HCT116 (cell line): Measurements from ENCODE around the gene ADA. TPM values are rescaled to one million over a fixed set of nuclear protein-coding genes. Genes with fewer than 3 reads are reported as not detected.

Source experiments
- ATAC-seq: fragments of 200-7000 bp; cut with Tn5 transposase; 2 replicates; pipeline ENCODE4 v1.9.1; 2020; ENCODE audit warnings: mild to moderate bottlenecking, moderate library complexity
- BruUV-seq: library from RNA; stranded (reverse); fragments of 400-500 nt; replicated peaks from 2 replicates; lab custom pipeline; 2021; lab: Mats Ljungman, UMichigan
- CTCF ChIA-PET: fragments of 300-600 bp; sonication (Branson Sonifier 250); formaldehyde crosslinking; loops from one replicate; lab custom pipeline; 2021; ENCODE audit warnings: antibody characterized with exemption; lab: Charles Lee
- POLR2A ChIA-PET: fragments of 300-600, 350-600 bp; sonication (Branson Sonifier 250); formaldehyde crosslinking; loops from one replicate; lab custom pipeline; 2021; ENCODE audit warnings: antibody characterized with exemption; lab: Charles Lee
- RAD21 ChIA-PET, 2 experiments: fragments of 300-600 bp; sonication (Branson Sonifier 250); formaldehyde crosslinking; loops; one replicate each; lab custom pipeline; 2023; ENCODE audit warnings: low total read pairs in 2 of 2; ENCODE audit not compliant: uncharacterized antibody in 2 of 2, unreplicated experiment in 2 of 2, low non-redundant PET in 1 of 2; lab: Charles Lee
- DNase-seq: peaks from one replicate; pipeline ENCODE4 v3.0.0-alpha.2; 2010; ENCODE audit warnings: low read depth, low spot score
- H2AFZ ChIP-seq: fragments of 200-600 bp; shearing (Covaris generic), sonication (generic); 2 replicates; pipeline ENCODE4 v1.6.1; 2017; ENCODE audit warnings: low read depth, mixed run types, mixed read lengths, antibody characterized with exemption, low read length; ENCODE audit not compliant: poor library complexity, severe bottlenecking
- H3K27ac ChIP-seq: 2 replicates; pipeline ENCODE4 v1.5.1; 2012; ENCODE audit warnings: low read depth, low read length
- H3K27me3 ChIP-seq: fragments of 200-600 bp; sonication (generic); 2 replicates; pipeline ENCODE4 v1.6.1; 2016; ENCODE audit warnings: mixed run types, low read length, mixed read lengths; ENCODE audit not compliant: insufficient read depth
- H3K36me3 ChIP-seq, 2 experiments: fragments of 200-500 bp in 1 of 2; fragments of 200-600 bp in 1 of 2; sonication (Bioruptor generic) in 1 of 2; sonication (generic) in 1 of 2; 2 replicates each; pipeline versions ENCODE4 v1.5.1 to v1.6.1; 2014 to 2016; ENCODE audit warnings: low read length in 2 of 2, inconsistent platforms in 1 of 2, mixed read lengths in 1 of 2, mixed run types in 1 of 2; ENCODE audit not compliant: insufficient read depth in 2 of 2, control insufficient read depth in 1 of 2
- H3K4me1 ChIP-seq, 2 experiments: fragments of 200-600 bp in 1 of 2; sonication (generic) in 1 of 2; 2 replicates each; pipeline versions ENCODE4 v1.5.1 to v1.6.1; 2012 to 2017; ENCODE audit warnings: low read length in 2 of 2, inconsistent platforms in 1 of 2, mild to moderate bottlenecking in 1 of 2, mixed read lengths in 1 of 2, mixed run types in 1 of 2, moderate library complexity in 1 of 2; ENCODE audit not compliant: insufficient read depth in 2 of 2, control insufficient read depth in 1 of 2
- H3K4me2 ChIP-seq: fragments of 200-600 bp; sonication (generic); 2 replicates; pipeline ENCODE4 v1.6.1; 2017; ENCODE audit warnings: mixed run types, low read length, mixed read lengths
- H3K4me3 ChIP-seq, 2 experiments: fragments of 200-600 bp in 1 of 2; sonication (generic) in 1 of 2; replicated peaks in 1 of 2; 2 replicates each; pipeline ENCODE4 v1.5.1; 2011 to 2016; ENCODE audit warnings: low read length in 2 of 2, control low read depth in 1 of 2, low read depth in 1 of 2, mild to moderate bottlenecking in 1 of 2, mixed read lengths in 1 of 2, mixed run types in 1 of 2
- H3K79me2 ChIP-seq: fragments of 200-600 bp; sonication (generic); 2 replicates; pipeline ENCODE4 v1.6.1; 2017; ENCODE audit warnings: mild to moderate bottlenecking, mixed run types, low read length, moderate library complexity, mixed read lengths; ENCODE audit not compliant: insufficient read depth
- H3K9ac ChIP-seq: fragments of 200-600 bp; sonication (generic); 2 replicates; pipeline ENCODE4 v1.6.1; 2016; ENCODE audit warnings: low read length, mixed read lengths
- H3K9me2 ChIP-seq: fragments of 200-600 bp; sonication (generic), shearing (Covaris generic); 2 replicates; pipeline ENCODE4 v1.6.1; 2017; ENCODE audit warnings: mixed run types, mild to moderate bottlenecking, moderate library complexity; ENCODE audit not compliant: insufficient read depth
- H3K9me3 ChIP-seq, 2 experiments: fragments of 200-500 bp in 1 of 2; fragments of 200-600 bp in 1 of 2; sonication (Bioruptor generic) in 1 of 2; sonication (generic) in 1 of 2; 2 replicates each; pipeline ENCODE4 v1.6.1; 2014 to 2017; ENCODE audit warnings: low read length in 2 of 2, mixed read lengths in 2 of 2, inconsistent platforms in 1 of 2, low read depth in 1 of 2, mild to moderate bottlenecking in 1 of 2, mixed run types in 1 of 2, moderate library complexity in 1 of 2; ENCODE audit not compliant: control insufficient read depth in 1 of 2, insufficient read depth in 1 of 2
- H4K20me1 ChIP-seq: fragments of 200-600 bp; sonication (generic), shearing (Covaris generic); 2 replicates; pipeline ENCODE4 v1.6.1; 2017; ENCODE audit warnings: mixed run types, mild to moderate bottlenecking, moderate library complexity; ENCODE audit not compliant: insufficient read depth
- EZH2 ChIP-seq: fragments of 200-600 bp; sonication (generic); IDR thresholded peaks from 2 replicates; pipeline ENCODE4 v1.6.1; 2017; ENCODE audit warnings: antibody characterized with exemption, mixed run types
- RAD21 ChIP-seq: IDR thresholded peaks from 2 replicates; pipeline ENCODE4 v1.6.1; 2012; ENCODE audit warnings: low read depth, mild to moderate bottlenecking
- SRF ChIP-seq: IDR thresholded peaks from 2 replicates; pipeline ENCODE4 v1.6.1; 2012; ENCODE audit warnings: low read depth
- ZBTB33 ChIP-seq: IDR thresholded peaks from 2 replicates; pipeline ENCODE4 v1.6.1; 2011; ENCODE audit warnings: mild to moderate bottlenecking, low read length, moderate library complexity; ENCODE audit not compliant: insufficient replicate concordance; ENCODE audit errors: extremely low read depth
- intact Hi-C: fragments of 100-400 bp; cut with micrococcal nuclease; formaldehyde crosslinking; loops from 2 replicates; pipeline ENCODE4 v1.10.0; 2022
- total RNA-seq: library from RNA; stranded (reverse); gene quantifications from one replicate; pipeline ENCODE4 v1.2.1, GENCODE V29; 2021; ENCODE audit not compliant: unreplicated experiment

The ADA gene
- total RNA-seq, 1 experiment from 2014 or later, result 25.9 TPM

GRCh38 chr20:44593751-44594150 lies 57.7 kb downstream of the ADA start:
- ChIA-PET CTCF (no interaction called here), POLR2A (no interaction called here), RAD21 (no interaction called here)
- intact Hi-C loops, result no loop called here
- no peaks in the 10 kb centered on the region for H3K79me2 ChIP-seq
- H3K4me2 ChIP-seq, result no peak overlapping the region
- DNase-seq (no peak), ATAC-seq (no peak)
- H3K36me3 ChIP-seq, result no peaks in the 10 kb centered on the region; a peak in 1 of 4 replicates
- H3K4me3 ChIP-seq, result no peak overlapping the region
- no peaks in the 10 kb centered on the region for H3K27me3 ChIP-seq
- no peaks in the 10 kb centered on the region for H3K9me2 ChIP-seq
- no TSS peak for BruUV-seq
- H2AFZ ChIP-seq, result no peak overlapping the region
- H3K9ac ChIP-seq, result no peak overlapping the region
- TF ChIP-seq SRF, result no peak
- no peak for TF ChIP-seq EZH2
- no peak for TF ChIP-seq RAD21
- H3K4me1 ChIP-seq, result peaks cover 0 to 3% of the 10 kb centered on the region in 2 experiments; a peak in 1 of 4 replicates
- no peaks in the 10 kb centered on the region for H4K20me1 ChIP-seq
- no peaks in the 10 kb centered on the region for H3K9me3 ChIP-seq
- no peak overlapping the region for H3K27ac ChIP-seq

DNA sequence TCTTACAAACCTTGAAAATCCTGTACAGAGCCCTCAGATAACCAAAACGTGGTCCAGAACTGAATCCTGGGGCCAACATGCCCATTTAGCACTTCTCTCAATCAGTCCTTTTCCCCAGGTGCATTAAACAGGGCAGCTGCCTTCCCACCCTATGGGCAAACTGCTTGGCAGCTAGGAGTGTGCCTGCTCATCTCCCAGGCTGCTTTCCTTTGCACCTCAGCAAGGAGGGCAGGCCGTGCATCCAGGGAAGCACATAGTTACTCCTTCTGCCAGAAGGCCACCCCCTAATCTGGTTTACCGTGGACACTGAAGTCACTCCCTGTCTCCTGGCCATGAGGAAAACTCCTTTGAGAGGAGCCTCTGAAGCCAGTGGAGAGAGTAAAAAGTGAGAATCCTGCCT lies 59.1 kb downstream of the ADA start:
- no peak overlapping the region for H3K4me3 ChIP-seq
- no peak overlapping the region for H3K4me2 ChIP-seq
- no TSS peak for BruUV-seq
- no peak for ATAC-seq
- H3K9me2 ChIP-seq, result no peaks in the 10 kb centered on the region
- H3K27me3 ChIP-seq, result no peaks in the 10 kb centered on the region
- DNase-seq, result no peak
- H4K20me1 ChIP-seq, result no peaks in the 10 kb centered on the region
- ChIA-PET RAD21 (no interaction called here), CTCF (no interaction called here), POLR2A (no interaction called here)
- no peaks in the 10 kb centered on the region for H3K79me2 ChIP-seq
- no peak overlapping the region for H2AFZ ChIP-seq
- H3K9ac ChIP-seq, result no peak overlapping the region
- intact Hi-C loops, result no loop called here
- H3K4me1 ChIP-seq, result no peaks in the 10 kb centered on the region
- no peaks in the 10 kb centered on the region for H3K9me3 ChIP-seq
- H3K36me3 ChIP-seq, result no peaks in the 10 kb centered on the region; a peak in 1 of 4 replicates
- no peak overlapping the region for H3K27ac ChIP-seq
- TF ChIP-seq ZBTB33, result no peak
- TF ChIP-seq, all 23 proteins: peak for 0
